ENCODE measurements around the gene FAM110D.

Gene FAM110D

GRCh38 chr1:26189751-26190275 is 30.9 kb downstream of the FAM110D start:
- Histone ChIP-seq H3K4me3 (ENCODE audit: low read length in 2 of 2) (no peak overlapping the region), H3K36me3 (ENCODE audit: control insufficient read depth in 2 of 2, insufficient read depth in 2 of 2, low read length in 2 of 2) (peaks cover 12 to 17% of the 10 kb centered on the region in 2 donors), H3K4me1 (ENCODE audit: control insufficient read depth in 2 of 2, insufficient read depth in 2 of 2, low read length in 2 of 2) (no peaks in the 10 kb centered on the region), H3K27ac (ENCODE audit: low read depth in 2 of 2, low read length in 2 of 2) (no peak overlapping the region), H3K9me3 (ENCODE audit: control insufficient read depth in 2 of 2, low read length in 2 of 2) (no peaks in the 10 kb centered on the region), H3K9ac (ENCODE audit: low read depth in 1 of 2, low read length in 2 of 2) (no peak overlapping the region), H3K27me3 (ENCODE audit: control insufficient read depth in 2 of 2, insufficient read depth in 2 of 2, low read length in 2 of 2) (no peaks in the 10 kb centered on the region)

- no peaks in the 10 kb centered on the region for H3K27me3 ChIP-seq (ENCODE audit: control insufficient read depth in 2 of 2, insufficient read depth in 2 of 2, low read length in 2 of 2)
- H3K36me3 ChIP-seq (ENCODE audit: control insufficient read depth in 2 of 2, insufficient read depth in 2 of 2, low read length in 2 of 2): peaks cover 12 to 14% of the 10 kb centered on the region in 2 donors
- no peak within 1 kb of the TSS for H3K9ac ChIP-seq (ENCODE audit: low read depth in 1 of 2, low read length in 2 of 2)
- no peaks in the 10 kb centered on the region for H3K4me1 ChIP-seq (ENCODE audit: control insufficient read depth in 2 of 2, insufficient read depth in 2 of 2, low read length in 2 of 2)
- H3K4me3 ChIP-seq (ENCODE audit: low read length in 2 of 2): no peak within 1 kb of the TSS
- no peak within 1 kb of the TSS for H3K27ac ChIP-seq (ENCODE audit: low read depth in 2 of 2, low read length in 2 of 2)
- no peaks in the 10 kb centered on the region for H3K9me3 ChIP-seq (ENCODE audit: control insufficient read depth in 2 of 2, low read length in 2 of 2)
Observed at GRCh38 chr1:26190373-26190987, 31.6 kb downstream of the FAM110D start, which contains the start of gene CATSPER4. Gene CATSPER4, plus strand, starts transcription at chr1:26190602. Its CDS starts 26 bp downstream, at chr1:26190628.

- H3K27me3 ChIP-seq (ENCODE audit: control insufficient read depth in 2 of 2, insufficient read depth in 2 of 2, low read length in 2 of 2): no peaks in the 10 kb centered on the region
- H3K36me3 ChIP-seq (ENCODE audit: control insufficient read depth in 2 of 2, insufficient read depth in 2 of 2, low read length in 2 of 2): peaks cover 11 to 12% of the 10 kb centered on the region in 2 donors
- H3K9me3 ChIP-seq (ENCODE audit: control insufficient read depth in 2 of 2, low read length in 2 of 2): no peaks in the 10 kb centered on the region
- no peaks in the 10 kb centered on the region for H3K4me1 ChIP-seq (ENCODE audit: control insufficient read depth in 2 of 2, insufficient read depth in 2 of 2, low read length in 2 of 2)
- no peak overlapping the region for H3K9ac ChIP-seq (ENCODE audit: low read depth in 1 of 2, low read length in 2 of 2)
- H3K27ac ChIP-seq (ENCODE audit: low read depth in 2 of 2, low read length in 2 of 2): no peak overlapping the region
- no peak overlapping the region for H3K4me3 ChIP-seq (ENCODE audit: low read length in 2 of 2)
Observed at GRCh38 chr1:26191739-26192138, 32.9 kb downstream of the FAM110D start.

- H3K9me3 ChIP-seq (ENCODE audit: control insufficient read depth in 2 of 2, low read length in 2 of 2): no peaks in the 10 kb centered on the region
- H3K36me3 ChIP-seq (ENCODE audit: control insufficient read depth in 2 of 2, insufficient read depth in 2 of 2, low read length in 2 of 2): no peaks in the 10 kb centered on the region
Observed at GRCh38 chr1:26195805-26196204, 36.9 kb downstream of the FAM110D start.

DNA sequence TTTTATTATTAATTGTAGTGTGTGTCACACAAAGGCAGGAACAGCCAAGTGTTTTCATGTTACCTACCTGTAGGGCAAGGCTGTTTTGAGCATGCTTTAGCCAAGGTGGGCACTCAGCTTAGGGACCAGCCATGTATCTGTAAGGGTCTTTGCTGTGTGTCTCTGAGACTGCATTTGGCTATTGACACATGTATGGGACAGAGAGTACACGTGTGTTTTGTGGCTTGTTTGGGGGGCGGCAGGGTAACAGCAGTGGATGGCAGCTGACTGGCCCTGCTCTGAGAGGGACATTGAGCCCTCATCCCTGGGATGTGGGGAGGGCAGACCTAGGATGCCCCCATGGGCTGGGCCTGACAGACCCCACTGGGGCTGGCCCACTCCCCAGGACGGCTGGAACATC is 38.4 kb downstream of the FAM110D start:
- H3K36me3 ChIP-seq (ENCODE audit: control insufficient read depth in 2 of 2, insufficient read depth in 2 of 2, low read length in 2 of 2): no peaks in the 10 kb centered on the region
- H3K27ac ChIP-seq (ENCODE audit: low read depth in 2 of 2, low read length in 2 of 2): no peak overlapping the region
- no peak overlapping the region for H3K9ac ChIP-seq (ENCODE audit: low read depth in 1 of 2, low read length in 2 of 2)
- no peaks in the 10 kb centered on the region for H3K4me1 ChIP-seq (ENCODE audit: control insufficient read depth in 2 of 2, insufficient read depth in 2 of 2, low read length in 2 of 2)
- no peak overlapping the region for H3K4me3 ChIP-seq (ENCODE audit: low read length in 2 of 2)
- H3K9me3 ChIP-seq (ENCODE audit: control insufficient read depth in 2 of 2, low read length in 2 of 2): no peaks in the 10 kb centered on the region
- no peaks in the 10 kb centered on the region for H3K27me3 ChIP-seq (ENCODE audit: control insufficient read depth in 2 of 2, insufficient read depth in 2 of 2, low read length in 2 of 2)

More at GRCh38 chr1:26195805-26196204, 36.9 kb downstream of the FAM110D start:
- no peak overlapping the region for H3K4me3 ChIP-seq (ENCODE audit: low read length in 2 of 2)
- no peak overlapping the region for H3K27ac ChIP-seq (ENCODE audit: low read depth in 2 of 2, low read length in 2 of 2)
- H3K4me1 ChIP-seq (ENCODE audit: control insufficient read depth in 2 of 2, insufficient read depth in 2 of 2, low read length in 2 of 2): no peaks in the 10 kb centered on the region
- H3K27me3 ChIP-seq (ENCODE audit: control insufficient read depth in 2 of 2, insufficient read depth in 2 of 2, low read length in 2 of 2): no peaks in the 10 kb centered on the region
- no peak overlapping the region for H3K9ac ChIP-seq (ENCODE audit: low read depth in 1 of 2, low read length in 2 of 2)

- Histone ChIP-seq H3K4me1 (ENCODE audit: control insufficient read depth in 2 of 2, insufficient read depth in 2 of 2, low read length in 2 of 2) (no peaks in the 10 kb centered on the region), H3K27ac (ENCODE audit: low read depth in 2 of 2, low read length in 2 of 2) (no peak overlapping the region), H3K4me3 (ENCODE audit: low read length in 2 of 2) (no peak overlapping the region), H3K27me3 (ENCODE audit: control insufficient read depth in 2 of 2, insufficient read depth in 2 of 2, low read length in 2 of 2) (no peaks in the 10 kb centered on the region), H3K9ac (ENCODE audit: low read depth in 1 of 2, low read length in 2 of 2) (no peak overlapping the region), H3K9me3 (ENCODE audit: control insufficient read depth in 2 of 2, low read length in 2 of 2) (no peaks in the 10 kb centered on the region), H3K36me3 (ENCODE audit: control insufficient read depth in 2 of 2, insufficient read depth in 2 of 2, low read length in 2 of 2) (no peaks in the 10 kb centered on the region)
Observed at GRCh38 chr1:26197813-26198212, 38.9 kb downstream of the FAM110D start.

DNA sequence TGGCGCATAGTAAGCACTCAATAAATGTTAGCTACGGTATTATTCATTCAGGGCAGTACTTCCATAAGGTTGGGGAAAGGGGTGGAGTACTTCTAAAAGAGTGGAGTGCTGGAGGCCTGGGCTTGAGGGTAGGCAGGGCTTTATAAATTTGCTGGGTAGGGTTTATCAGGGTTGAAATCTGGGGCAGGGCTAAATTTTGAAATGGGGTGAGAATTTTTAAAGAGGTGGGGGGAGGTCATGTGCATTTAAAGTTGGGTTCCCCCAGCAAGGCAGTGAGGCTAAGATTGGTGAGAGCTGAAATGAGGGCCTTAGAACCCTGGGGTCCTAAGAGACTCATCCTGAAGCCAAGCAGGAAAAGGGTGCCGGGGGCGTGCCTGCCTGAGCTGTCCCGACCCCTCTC is 41.5 kb downstream of the FAM110D start:
- no peaks in the 10 kb centered on the region for H3K4me1 ChIP-seq (ENCODE audit: control insufficient read depth in 2 of 2, insufficient read depth in 2 of 2, low read length in 2 of 2)
- H3K4me3 ChIP-seq (ENCODE audit: low read length in 2 of 2): no peak overlapping the region
- no peak overlapping the region for H3K9ac ChIP-seq (ENCODE audit: low read depth in 1 of 2, low read length in 2 of 2)
- no peaks in the 10 kb centered on the region for H3K36me3 ChIP-seq (ENCODE audit: control insufficient read depth in 2 of 2, insufficient read depth in 2 of 2, low read length in 2 of 2)
- H3K27ac ChIP-seq (ENCODE audit: low read depth in 2 of 2, low read length in 2 of 2): no peak overlapping the region
- H3K27me3 ChIP-seq (ENCODE audit: control insufficient read depth in 2 of 2, insufficient read depth in 2 of 2, low read length in 2 of 2): no peaks in the 10 kb centered on the region
- no peaks in the 10 kb centered on the region for H3K9me3 ChIP-seq (ENCODE audit: control insufficient read depth in 2 of 2, low read length in 2 of 2)

DNA sequence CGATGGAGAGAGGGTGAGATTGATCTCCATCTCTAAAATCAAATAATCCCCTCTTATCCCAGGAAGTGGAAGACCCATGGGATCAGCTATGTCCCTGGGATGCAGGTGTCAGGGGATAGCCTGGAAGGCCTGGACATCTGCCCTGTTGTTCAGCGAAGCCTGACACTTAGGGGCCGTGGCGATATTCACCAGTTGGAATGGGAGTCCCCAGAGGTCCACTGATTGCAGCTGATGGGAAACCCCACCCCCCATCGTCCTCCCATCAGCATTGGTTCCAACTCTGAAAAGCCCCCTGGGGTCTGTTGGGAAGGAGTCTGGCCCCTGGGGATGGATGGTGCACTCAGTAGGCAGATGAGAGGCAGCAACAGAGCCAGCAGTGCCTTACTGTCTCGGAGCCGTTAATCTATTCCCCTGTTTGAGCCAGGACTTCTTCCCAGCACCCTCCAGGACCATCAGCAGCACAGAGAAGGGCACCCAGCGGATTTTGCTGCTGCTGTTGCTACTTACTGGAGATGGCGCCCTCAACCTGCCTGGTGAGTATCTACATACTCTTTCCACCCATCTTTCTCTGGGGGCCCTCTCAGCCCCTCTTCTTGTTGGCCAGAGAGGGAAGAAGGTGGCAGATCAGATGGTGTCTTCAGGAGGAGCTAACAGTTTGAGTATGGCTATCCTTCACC is 44.9 kb downstream of the FAM110D start:
- H3K27me3 ChIP-seq (ENCODE audit: control insufficient read depth in 2 of 2, insufficient read depth in 2 of 2, low read length in 2 of 2): no peaks in the 10 kb centered on the region

GRCh38 chr1:26210147-26210870 is 51.4 kb downstream of the FAM110D start:
- no peaks in the 10 kb centered on the region for H3K36me3 ChIP-seq (ENCODE audit: control insufficient read depth in 2 of 2, insufficient read depth in 2 of 2, low read length in 2 of 2)
- H3K9ac ChIP-seq (ENCODE audit: low read depth in 1 of 2, low read length in 2 of 2): no peak overlapping the region
- no peak overlapping the region for H3K4me3 ChIP-seq (ENCODE audit: low read length in 2 of 2)

More for the DNA sequence above, 44.9 kb downstream of the FAM110D start:
- Histone ChIP-seq H3K4me1 (ENCODE audit: control insufficient read depth in 2 of 2, insufficient read depth in 2 of 2, low read length in 2 of 2) (no peaks in the 10 kb centered on the region), H3K9ac (ENCODE audit: low read depth in 1 of 2, low read length in 2 of 2) (no peak overlapping the region), H3K27ac (ENCODE audit: low read depth in 2 of 2, low read length in 2 of 2) (no peak overlapping the region), H3K36me3 (ENCODE audit: control insufficient read depth in 2 of 2, insufficient read depth in 2 of 2, low read length in 2 of 2) (no peaks in the 10 kb centered on the region), H3K4me3 (ENCODE audit: low read length in 2 of 2) (no peak overlapping the region), H3K9me3 (ENCODE audit: control insufficient read depth in 2 of 2, low read length in 2 of 2) (no peaks in the 10 kb centered on the region)

GRCh38 chr1:26212726-26213125 is 53.8 kb downstream of the FAM110D start:
- H3K9me3 ChIP-seq (ENCODE audit: control insufficient read depth in 2 of 2, low read length in 2 of 2): no peaks in the 10 kb centered on the region
- no peaks in the 10 kb centered on the region for H3K27me3 ChIP-seq (ENCODE audit: control insufficient read depth in 2 of 2, insufficient read depth in 2 of 2, low read length in 2 of 2)
- H3K4me1 ChIP-seq (ENCODE audit: control insufficient read depth in 2 of 2, insufficient read depth in 2 of 2, low read length in 2 of 2): no peaks in the 10 kb centered on the region
- no peak overlapping the region for H3K9ac ChIP-seq (ENCODE audit: low read depth in 1 of 2, low read length in 2 of 2)
- H3K4me3 ChIP-seq (ENCODE audit: low read length in 2 of 2): no peak overlapping the region
- no peaks in the 10 kb centered on the region for H3K36me3 ChIP-seq (ENCODE audit: control insufficient read depth in 2 of 2, insufficient read depth in 2 of 2, low read length in 2 of 2)
- no peak overlapping the region for H3K27ac ChIP-seq (ENCODE audit: low read depth in 2 of 2, low read length in 2 of 2)

More at GRCh38 chr1:26210147-26210870, 51.4 kb downstream of the FAM110D start:
- Histone ChIP-seq H3K27me3 (ENCODE audit: control insufficient read depth in 2 of 2, insufficient read depth in 2 of 2, low read length in 2 of 2) (no peaks in the 10 kb centered on the region), H3K4me1 (ENCODE audit: control insufficient read depth in 2 of 2, insufficient read depth in 2 of 2, low read length in 2 of 2) (no peaks in the 10 kb centered on the region), H3K9me3 (ENCODE audit: control insufficient read depth in 2 of 2, low read length in 2 of 2) (no peaks in the 10 kb centered on the region), H3K27ac (ENCODE audit: low read depth in 2 of 2, low read length in 2 of 2) (no peak overlapping the region)

All from mucosa of rectum (tissue), 2 donors.